HepG2 (cell line): Measurements from ENCODE around the gene PITHD1. TPM values are rescaled to one million over a fixed set of nuclear protein-coding genes. Genes with fewer than 3 reads are reported as not detected.
A peak's percentile ranks its signal among the peaks of the same experiment; 100 is the strongest.

ENCODE experiments used
- CTCF ChIP-seq: sonication (generic); formaldehyde crosslinking; IDR thresholded peaks from 2 replicates; pipeline ENCODE4 v1.5.0; 2020; ENCODE audit warnings: mild to moderate bottlenecking, missing genetic modification reagents, moderate library complexity
- ETS1 ChIP-seq: sonication (generic); formaldehyde crosslinking; IDR thresholded peaks from 2 replicates; pipeline ENCODE4 v1.4.0; 2020; ENCODE audit warnings: missing genetic modification reagents
- HMGXB4 ChIP-seq, 2 experiments: sonication (generic) in 1 of 2; formaldehyde crosslinking in 1 of 2; IDR thresholded peaks; 2 replicates each; pipeline versions ENCODE4 v1.4.0 to v1.6.1; 2018 to 2020; ENCODE audit warnings: missing genetic modification reagents in 2 of 2, borderline replicate concordance in 1 of 2, low read depth in 1 of 2, mild to moderate bottlenecking in 1 of 2, missing biosample characterization in 1 of 2
- MLXIP ChIP-seq: sonication (generic); formaldehyde crosslinking; IDR thresholded peaks from 2 replicates; pipeline ENCODE4 v1.9.0; 2021; ENCODE audit warnings: missing genetic modification reagents, borderline replicate concordance
- ZNF431 ChIP-seq: sonication (generic); formaldehyde crosslinking; IDR thresholded peaks from 2 replicates; pipeline ENCODE4 v1.9.0; 2022; ENCODE audit warnings: missing genetic modification reagents, low read depth, mild to moderate bottlenecking, borderline replicate concordance
- ZNF780A ChIP-seq: sonication (generic); formaldehyde crosslinking; IDR thresholded peaks from 2 replicates; pipeline ENCODE4 v1.8.0; 2022; ENCODE audit warnings: mild to moderate bottlenecking, missing genetic modification reagents, moderate library complexity
- polyA plus RNA-seq, 8 experiments: library from polyadenylated mRNA; depleted of rRNA in 3 of 8; stranded (reverse) in 7 of 8; unstranded in 1 of 8; fragments of >200 nt; fragmentation: Illumina TruSeq in 4 of 8; extraction: Trizol in 4 of 8; gene quantifications; 2 replicates each; pipeline versions ENCODE4 v1.2.1 to v1.2.3, GENCODE V29; 2011 to 2016; ENCODE audit warnings: low read depth in 4 of 8, missing spikeins in 1 of 8, mixed read lengths in 1 of 8; ENCODE audit not compliant: insufficient read depth in 1 of 8
- total RNA-seq, 5 experiments: library from RNA; depleted of rRNA; stranded (reverse); fragments of >200 nt; fragmentation: Illumina TruSeq; extraction: Trizol; gene quantifications; 2 replicates each; pipeline ENCODE4 v1.2.3, GENCODE V29; 2016; ENCODE audit warnings: low read depth in 1 of 5

The PITHD1 gene
- total and polyA plus RNA-seq, 2 of the 13 experiments (the other 11 are each of a cell fraction or from before 2014, with no cell fraction given) = 28.0 to 37.3 TPM

GRCh38 chr1:23751050-23751814 lies 27.0 kb upstream of the PITHD1 start (continued):
- TF ChIP-seq CTCF (CRISPR knock-in tag) = peak; percentile 83
- no peak for TF ChIP-seq ZNF780A
- TF ChIP-seq HMGXB4 (CRISPR knock-in tag; IDR thresholded peaks at IDR 0.05; ENCODE audit: borderline replicate concordance in 1 of 2, low read depth in 1 of 2) = 0 out of 4 replicates have a peak, but pooled peaks of 1 of the 2 experiments have one; percentile 22
- TF ChIP-seq ZNF431 (CRISPR knock-in tag) = no peak
- no peak for TF ChIP-seq MLXIP
- no peak for TF ChIP-seq ETS1 (CRISPR knock-in tag)
